ENCODE measurements around the gene ARRDC1. TPM values are rescaled to one million over a fixed set of nuclear protein-coding genes. Genes with fewer than 3 reads are reported as not detected.

Gene ARRDC1
- total RNA-seq, 2 experiments from 2014 or later = 52.4 to 64.2 TPM

- Mint-ChIP-seq H3K27me3 (no peaks in the 10 kb centered on the region), H3K9me3 (no peaks in the 10 kb centered on the region), H3K36me3 (ENCODE audit: low read depth) (peaks cover 7% of the 10 kb centered on the region), H3K4me3 (no peak overlapping the region), H3K27ac (no peak overlapping the region), H3K4me1 (peaks cover 17% of the 10 kb centered on the region)
- POLR2A ChIA-PET = no interaction called here
- DNase-seq = no peak
- CTCF ChIA-PET = no interaction called here
Observed at GRCh38 chr9:137657606-137658005, 52.1 kb downstream of the ARRDC1 start.

- H3K27me3 Mint-ChIP-seq = no peaks in the 10 kb centered on the region
- H3K4me3 Mint-ChIP-seq = no peak overlapping the region
- no peaks in the 10 kb centered on the region for H3K9me3 Mint-ChIP-seq
- peaks cover 20% of the 10 kb centered on the region for H3K4me1 Mint-ChIP-seq
- peaks cover 10% of the 10 kb centered on the region for H3K36me3 Mint-ChIP-seq (ENCODE audit: low read depth)
- no peak overlapping the region for H3K27ac Mint-ChIP-seq
- DNase-seq = no peak
- POLR2A ChIA-PET = no interaction called here
- CTCF ChIA-PET = no interaction called here
Observed at GRCh38 chr9:137658781-137659180, 53.3 kb downstream of the ARRDC1 start.

GRCh38 chr9:137660144-137660543, 54.7 kb downstream of the ARRDC1 start:
- Mint-ChIP-seq H3K36me3 (ENCODE audit: low read depth) (peaks cover 9% of the 10 kb centered on the region), H3K9me3 (no peaks in the 10 kb centered on the region), H3K4me1 (peaks cover 21% of the 10 kb centered on the region), H3K4me3 (no peak overlapping the region), H3K27ac (no peak overlapping the region), H3K27me3 (no peaks in the 10 kb centered on the region)
- DNase-seq = no peak
- ChIA-PET POLR2A (no interaction called here), CTCF (no interaction called here)

GRCh38 chr9:137663584-137663983, 58.1 kb downstream of the ARRDC1 start:
- no peaks in the 10 kb centered on the region for H3K9me3 Mint-ChIP-seq
- H3K36me3 Mint-ChIP-seq (ENCODE audit: low read depth) = peaks cover 9% of the 10 kb centered on the region
- CTCF ChIA-PET = interaction anchor here (0.8 to 1.5 kb wide), 2 partner anchors 9 to 14 kb away, joined by 3 to 4 read pairs; no protein-coding TSS in a partner anchor
- DNase-seq = no peak
- peaks cover 22% of the 10 kb centered on the region for H3K4me1 Mint-ChIP-seq
- POLR2A ChIA-PET = no interaction called here
- no peak overlapping the region for H3K27ac Mint-ChIP-seq
- H3K4me3 Mint-ChIP-seq = no peak overlapping the region
- no peaks in the 10 kb centered on the region for H3K27me3 Mint-ChIP-seq

GRCh38 chr9:137664676-137665075, 59.2 kb downstream of the ARRDC1 start:
- Mint-ChIP-seq H3K27ac (no peak overlapping the region), H3K4me1 (peaks cover 21% of the 10 kb centered on the region), H3K36me3 (ENCODE audit: low read depth) (peaks cover 15% of the 10 kb centered on the region), H3K4me3 (no peak overlapping the region), H3K9me3 (no peaks in the 10 kb centered on the region), H3K27me3 (no peaks in the 10 kb centered on the region)
- DNase-seq = no peak
- POLR2A ChIA-PET = no interaction called here
- CTCF ChIA-PET = interaction anchor here (1.5 kb wide), 1 partner anchor 15 kb away, joined by 4 read pairs; no protein-coding TSS in a partner anchor

Other genes starting within 250 kb of the ARRDC1 start
- gene EXD3, start 182.5 kb upstream of the ARRDC1 start, total RNA-seq = 10 to 100 TPM; 10.3 to 13.2 TPM
- 1 to 10 TPM in 1 of 2 experiments, under 1 TPM in 1; 0.46 to 1.1 TPM for gene NOXA1, start 182.3 kb upstream of the ARRDC1 start, total RNA-seq
- gene ENTPD8, start 164.3 kb upstream of the ARRDC1 start, total RNA-seq = not detected
- gene NSMF, start 146.4 kb upstream of the ARRDC1 start, total RNA-seq = 10 to 100 TPM; 57.6 to 60.3 TPM
- gene PNPLA7, start 55.3 kb upstream of the ARRDC1 start, total RNA-seq = 1 to 10 TPM; 3.8 to 4.4 TPM
- gene MRPL41, start 53.8 kb upstream of the ARRDC1 start, total RNA-seq = 10 to 100 TPM; 30.2 to 37.1 TPM
- 10 to 100 TPM; 31.1 to 34.4 TPM for gene DPH7, start 26.8 kb upstream of the ARRDC1 start, total RNA-seq
- 10 to 100 TPM; 24.7 to 26.5 TPM for gene ZMYND19, start 15.2 kb upstream of the ARRDC1 start, total RNA-seq
- gene EHMT1, start 13.3 kb downstream of the ARRDC1 start, total RNA-seq = 100 to 1,000 TPM; 100 to 110 TPM